GM23248 (cell line): ENCODE data around the gene GRIA4.

Source experiments
- EZH2 ChIP-seq: fragments of 200-600 bp; sonication (generic); IDR thresholded peaks from 2 replicates; pipeline ENCODE4 v1.6.1; 2018; ENCODE audit warnings: antibody characterized with exemption, mild to moderate bottlenecking; ENCODE audit not compliant: insufficient read depth, poor library complexity, severe bottlenecking
- EZH2phosphoT487 ChIP-seq: fragments of 200-600 bp; sonication (generic); IDR thresholded peaks from 2 replicates; pipeline ENCODE4 v1.6.1; 2018; ENCODE audit warnings: antibody characterized with exemption, moderate library complexity, mild to moderate bottlenecking, low read depth; ENCODE audit not compliant: insufficient read depth

DNA sequence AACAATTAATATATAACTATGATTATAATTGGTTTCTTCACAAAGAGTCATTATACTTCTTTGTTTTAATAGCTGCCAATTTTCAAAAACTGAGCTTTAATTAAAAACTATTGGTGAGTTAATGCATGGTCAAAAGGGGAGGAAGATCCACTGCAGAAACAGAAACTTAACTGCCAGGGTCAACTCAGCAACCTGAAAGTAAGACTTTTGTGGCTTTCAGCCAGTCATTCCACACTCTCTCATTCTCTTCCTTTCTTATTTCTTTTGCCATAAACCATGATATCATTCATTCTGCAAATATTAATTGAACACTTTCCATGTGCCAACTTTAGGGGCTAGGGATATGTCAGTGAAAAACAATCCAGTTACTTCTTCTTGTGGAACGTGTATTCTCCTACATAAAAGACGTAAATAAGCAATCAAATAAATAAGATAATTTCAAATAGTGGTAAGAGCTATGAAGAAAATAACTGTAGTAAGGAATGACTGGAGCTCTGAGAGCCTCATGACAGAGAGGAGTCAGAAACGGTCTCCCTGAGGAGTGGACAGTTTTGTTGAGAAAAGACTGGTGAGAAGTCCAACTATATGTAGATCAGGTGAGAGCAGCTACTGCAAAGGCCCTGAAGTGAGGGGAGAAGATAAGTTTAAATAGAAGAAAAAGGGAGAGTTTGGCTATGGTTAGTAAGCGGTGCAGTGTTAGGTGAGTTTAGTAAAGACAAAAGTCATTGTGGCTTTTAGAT is 130.5 kb downstream of the GRIA4 start:
- TF ChIP-seq EZH2phosphoT487: no peak
- no peak for TF ChIP-seq EZH2
